AG04450 (cell line): Measurements from ENCODE around the gene CNNM2. TPM values are rescaled to one million over a fixed set of nuclear protein-coding genes. Genes with fewer than 3 reads are reported as not detected.

Experiments used
- CTCF ChIA-PET: fragments of 300-600, 350-600 bp; formaldehyde crosslinking; extraction: SDS; loops from one replicate; lab custom pipeline; 2022; ENCODE audit warnings: antibody characterized with exemption, inconsistent platforms; lab: Charles Lee
- POLR2A ChIA-PET: fragments of 350-600 bp; formaldehyde crosslinking; extraction: SDS; loops from one replicate; lab custom pipeline; 2021; ENCODE audit warnings: antibody characterized with exemption, inconsistent platforms; lab: Yijun Ruan, JAX
- DNase-seq: peaks from one replicate; pipeline ENCODE4 v3.0.0-alpha.2; 2011; ENCODE audit warnings: low read depth, low spot score
- H3K27ac ChIP-seq: one replicate; pipeline ENCODE4 v1.5.1; 2012; ENCODE audit warnings: low read depth, low read length, control low read depth
- H3K27me3 ChIP-seq: one replicate; pipeline ENCODE4 v1.6.0; 2012; ENCODE audit warnings: low read length; ENCODE audit not compliant: control insufficient read depth, insufficient read depth
- H3K4me3 ChIP-seq: 2 replicates; pipeline ENCODE4 v1.5.1; 2011; ENCODE audit warnings: mild to moderate bottlenecking, low read depth, low read length, control low read depth
- H3K9me3 ChIP-seq: 2 replicates; pipeline ENCODE4 v1.5.1; 2012; ENCODE audit warnings: low read length; ENCODE audit not compliant: control insufficient read depth, insufficient read depth
- polyA plus RNA-seq: library from polyadenylated mRNA; depleted of rRNA; stranded (reverse); fragments of >200 nt; gene quantifications from 2 replicates; pipeline ENCODE4 v1.2.3, GENCODE V29; 2011
- TF ChIP-seq, protein P1 (sequence below): IDR thresholded peaks from 2 replicates; pipeline ENCODE4 v1.5.1; 2011; ENCODE audit warnings: low read depth, low read length, control low read depth, inconsistent platforms

The CNNM2 gene
- polyA plus RNA-seq, 1 experiment = 5.2 TPM

DNA sequence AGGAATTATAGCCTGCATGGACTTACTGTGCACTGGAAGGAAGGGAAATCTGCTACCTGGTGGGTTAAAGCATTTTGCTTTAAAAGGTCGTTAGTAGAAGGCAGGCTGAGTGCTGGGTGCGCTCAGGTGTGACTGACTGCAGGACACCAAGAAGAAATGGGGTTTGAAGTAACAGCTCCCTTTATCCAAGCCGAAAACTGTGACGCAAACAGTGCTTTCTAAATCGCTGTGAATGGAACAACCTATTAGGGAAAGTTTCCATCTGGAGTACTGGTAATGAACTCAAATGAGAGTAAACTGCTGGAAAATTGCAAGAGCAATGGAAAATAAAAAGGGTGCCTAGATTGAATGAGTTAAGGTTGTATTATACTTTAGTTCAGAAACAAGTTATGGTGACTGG is 95.3 kb downstream of the CNNM2 start:
- TF ChIP-seq, protein P1, sequence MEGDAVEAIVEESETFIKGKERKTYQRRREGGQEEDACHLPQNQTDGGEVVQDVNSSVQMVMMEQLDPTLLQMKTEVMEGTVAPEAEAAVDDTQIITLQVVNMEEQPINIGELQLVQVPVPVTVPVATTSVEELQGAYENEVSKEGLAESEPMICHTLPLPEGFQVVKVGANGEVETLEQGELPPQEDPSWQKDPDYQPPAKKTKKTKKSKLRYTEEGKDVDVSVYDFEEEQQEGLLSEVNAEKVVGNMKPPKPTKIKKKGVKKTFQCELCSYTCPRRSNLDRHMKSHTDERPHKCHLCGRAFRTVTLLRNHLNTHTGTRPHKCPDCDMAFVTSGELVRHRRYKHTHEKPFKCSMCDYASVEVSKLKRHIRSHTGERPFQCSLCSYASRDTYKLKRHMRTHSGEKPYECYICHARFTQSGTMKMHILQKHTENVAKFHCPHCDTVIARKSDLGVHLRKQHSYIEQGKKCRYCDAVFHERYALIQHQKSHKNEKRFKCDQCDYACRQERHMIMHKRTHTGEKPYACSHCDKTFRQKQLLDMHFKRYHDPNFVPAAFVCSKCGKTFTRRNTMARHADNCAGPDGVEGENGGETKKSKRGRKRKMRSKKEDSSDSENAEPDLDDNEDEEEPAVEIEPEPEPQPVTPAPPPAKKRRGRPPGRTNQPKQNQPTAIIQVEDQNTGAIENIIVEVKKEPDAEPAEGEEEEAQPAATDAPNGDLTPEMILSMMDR = no peak
- no peaks in the 10 kb centered on the region for H3K27me3 ChIP-seq
- no peak overlapping the region for H3K4me3 ChIP-seq
- no peaks in the 10 kb centered on the region for H3K9me3 ChIP-seq
- POLR2A ChIA-PET = no interaction called here
- no peak overlapping the region for H3K27ac ChIP-seq
- CTCF ChIA-PET = no interaction called here
- DNase-seq = no peak

DNA sequence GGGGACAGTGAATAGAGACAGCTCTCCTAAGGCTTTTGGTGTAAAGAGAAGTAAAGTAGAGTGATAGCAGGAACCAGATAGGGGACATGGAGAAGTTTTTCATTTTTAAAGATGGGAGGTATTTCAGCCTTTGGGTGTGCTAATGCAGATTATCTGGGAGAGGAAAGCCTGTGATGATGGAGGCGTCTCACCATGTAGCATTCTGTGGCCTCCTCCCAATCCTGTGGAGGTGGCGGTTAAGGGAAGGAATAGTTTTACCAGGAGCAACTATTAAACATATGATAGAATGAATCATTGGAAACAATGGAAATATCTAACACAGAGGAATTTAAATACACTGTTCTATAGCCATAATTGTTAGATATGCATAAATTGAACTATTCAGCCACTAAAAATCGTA is 101.3 kb downstream of the CNNM2 start:
- H3K27me3 ChIP-seq = no peaks in the 10 kb centered on the region
- no peak for DNase-seq
- CTCF ChIA-PET = no interaction called here
- POLR2A ChIA-PET = no interaction called here
- TF ChIP-seq, protein P1 = no peak
- no peaks in the 10 kb centered on the region for H3K9me3 ChIP-seq
- H3K4me3 ChIP-seq = no peak overlapping the region
- H3K27ac ChIP-seq = no peak overlapping the region

DNA sequence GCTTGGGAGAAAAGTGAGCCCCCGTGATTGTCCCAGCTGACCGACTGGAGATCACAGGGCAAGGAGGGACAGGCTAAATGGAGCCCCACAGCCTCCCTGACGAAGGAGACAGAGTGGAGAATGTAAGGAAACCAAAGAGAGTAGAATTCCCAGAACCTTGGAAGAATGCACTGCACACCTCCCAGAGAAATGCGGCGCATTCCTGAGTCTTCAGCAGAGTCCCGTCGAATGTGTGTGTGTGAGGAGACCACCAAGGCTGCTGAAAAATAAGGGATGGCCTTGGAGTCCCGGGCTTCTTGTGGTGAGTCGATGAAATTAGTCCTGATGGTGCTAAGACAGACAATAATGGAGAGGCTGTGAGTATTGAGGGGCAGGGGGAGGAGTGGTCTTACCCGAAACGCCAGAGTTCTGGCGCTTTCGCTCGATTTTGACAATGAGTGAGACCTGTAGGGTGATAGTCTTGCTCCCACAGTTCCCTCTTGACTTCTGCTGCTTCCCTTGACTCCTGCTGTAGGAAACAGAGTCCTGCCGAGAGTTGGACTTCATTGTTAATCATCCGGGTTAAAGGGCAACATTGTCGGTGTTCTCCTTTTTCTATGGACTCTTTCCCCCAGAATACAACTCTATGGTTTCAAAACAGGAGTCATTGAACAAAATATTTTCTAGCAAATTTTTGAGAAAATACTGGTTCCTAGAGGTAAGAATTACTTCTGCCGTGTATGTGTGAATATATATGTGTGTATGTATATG is 103.2 kb downstream of the CNNM2 start:
- Histone ChIP-seq H3K9me3 (no peaks in the 10 kb centered on the region), H3K27ac (peak overlapping the region; percentile 57), H3K4me3 (no peak overlapping the region), H3K27me3 (no peaks in the 10 kb centered on the region)
- DNase-seq = no peak
- CTCF ChIA-PET = interaction anchor here (1.0 kb wide), 1 partner anchor 41 kb away, joined by 3 read pairs; no protein-coding TSS in a partner anchor
- POLR2A ChIA-PET = no interaction called here
- TF ChIP-seq, protein P1 = no peak

DNA sequence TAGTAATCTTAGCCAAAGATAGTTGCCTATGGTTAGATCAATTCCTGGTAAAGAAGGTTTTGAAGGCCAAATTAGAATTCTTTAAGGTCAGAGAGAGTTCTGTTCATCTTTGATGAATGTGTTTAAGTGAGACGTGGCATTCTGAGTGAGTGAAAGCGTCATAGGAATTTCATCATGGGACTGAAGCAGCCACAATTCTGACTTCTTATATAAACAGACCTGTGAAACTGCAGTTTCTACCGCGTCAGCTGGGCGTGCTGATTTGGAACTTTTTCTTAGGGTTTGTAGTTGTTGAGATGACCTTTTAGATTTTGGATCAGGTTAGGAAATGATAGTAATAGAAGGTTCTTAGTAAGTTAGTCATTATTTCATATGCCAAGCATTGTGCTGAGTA is 103.8 kb downstream of the CNNM2 start:
- Histone ChIP-seq H3K27ac (peak overlapping the region; percentile 32), H3K27me3 (no peaks in the 10 kb centered on the region), H3K4me3 (no peak overlapping the region), H3K9me3 (no peaks in the 10 kb centered on the region)
- ChIA-PET POLR2A (interaction anchor here (1.2 kb wide), 1 partner anchor 23 kb away, joined by 6 read pairs; no protein-coding TSS in a partner anchor), CTCF (interaction anchor here (1.0 kb wide), 1 partner anchor 41 kb away, joined by 3 read pairs; no protein-coding TSS in a partner anchor)
- TF ChIP-seq, protein P1 = no peak
- DNase-seq = peak; percentile 71

DNA sequence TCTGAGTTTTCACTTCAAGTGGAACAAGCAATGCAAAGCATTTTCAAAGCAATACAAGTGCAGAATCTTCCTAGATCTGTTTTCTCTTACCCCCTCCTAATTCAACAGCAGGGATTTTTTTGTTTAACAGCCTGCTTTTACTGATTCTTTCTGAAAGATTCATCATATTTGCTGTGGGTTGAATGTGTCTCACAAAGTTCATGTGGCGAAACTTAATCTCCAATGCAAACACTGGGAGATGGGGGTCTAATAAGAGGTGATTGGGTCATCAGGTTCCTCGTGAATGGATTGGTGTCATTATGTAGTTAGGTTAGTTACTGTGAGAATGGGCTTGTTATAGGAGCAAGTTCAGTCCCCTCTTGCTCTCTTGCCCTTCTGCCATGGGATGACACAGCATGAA is 107.6 kb downstream of the CNNM2 start:
- ChIA-PET POLR2A (no interaction called here), CTCF (no interaction called here)
- Histone ChIP-seq H3K27ac (no peak overlapping the region), H3K4me3 (no peak overlapping the region), H3K9me3 (no peaks in the 10 kb centered on the region), H3K27me3 (no peaks in the 10 kb centered on the region)
- DNase-seq = no peak
- TF ChIP-seq, protein P1 = no peak
